K562 (cell line): ENCODE measurements around the gene OR11A1. TPM values are rescaled to one million over a fixed set of nuclear protein-coding genes. Genes with fewer than 3 reads are reported as not detected.

Source experiments
- ATAC-seq: fragments of 200-7000 bp; cut with Tn5 transposase; 3 replicates; pipeline ENCODE4 v1.9.1; 2020; ENCODE audit warnings: moderate library complexity
- BruUV-seq: library from RNA; stranded (reverse); fragments of 400-500 nt; replicated peaks from 2 replicates; lab custom pipeline; 2021; lab: Mats Ljungman, UMichigan
- CTCF ChIA-PET: fragments of 300-600 bp; formaldehyde crosslinking; extraction: SDS; loops from one replicate; lab custom pipeline; 2021; ENCODE audit warnings: low intra/inter-chr PET ratio; lab: Yijun Ruan, JAX
- POLR2A ChIA-PET: fragments of 300-600, 350-650 bp; sonication (Branson Sonifier 250); formaldehyde crosslinking; extraction: SDS; loops from one replicate; lab custom pipeline; 2021; ENCODE audit warnings: antibody characterized with exemption, inconsistent platforms; lab: Yijun Ruan, JAX
- DNase-seq, 4 experiments: peaks; one replicate each; pipeline versions ENCODE4 v3.0.0 to v3.0.0-alpha.2; 2011 to 2018; ENCODE audit warnings: low spot score in 3 of 4, mixed read lengths in 3 of 4; ENCODE audit errors: extremely low read depth in 1 of 4
- FAIRE-seq: peaks from 2 replicates; lab custom pipeline; 2011; peaks lifted over from hg19 to GRCh38; lab: Jason Lieb, UNC
- H2AFZ ChIP-seq: 2 replicates; pipeline ENCODE4 v1.6.0; 2011; ENCODE audit warnings: low read depth, low read length, control low read depth, inconsistent platforms
- H3K27ac ChIP-seq: fragments of 200-600 bp; 3 replicates; pipeline ENCODE4 v1.8.0; 2011; ENCODE audit warnings: low read depth, mild to moderate bottlenecking, control low read depth, inconsistent platforms, low read length, moderate library complexity, mixed read lengths; ENCODE audit errors: extremely low read depth
- H3K27me3 ChIP-seq, 2 experiments: fragments of 300-600 bp in 1 of 2; 2 replicates in 1 of 2; 3 replicates in 1 of 2; pipeline versions ENCODE4 v1.6.0 to v1.8.0; 2011; ENCODE audit warnings: inconsistent platforms in 2 of 2, low read length in 2 of 2, mild to moderate bottlenecking in 1 of 2, mixed read lengths in 1 of 2, moderate library complexity in 1 of 2; ENCODE audit not compliant: control insufficient read depth in 2 of 2, insufficient read depth in 2 of 2
- H3K36me3 ChIP-seq: fragments of 300-600 bp; 3 replicates; pipeline ENCODE4 v1.8.0; 2011; ENCODE audit warnings: mild to moderate bottlenecking, low read length, inconsistent platforms; ENCODE audit not compliant: control insufficient read depth, insufficient read depth
- H3K4me1 ChIP-seq, 2 experiments: fragments of 200-600 bp in 1 of 2; replicated peaks in 1 of 2; 2 replicates in 1 of 2; 3 replicates in 1 of 2; pipeline versions ENCODE4 v1.5.1 to v1.8.0; 2011; ENCODE audit warnings: inconsistent platforms in 2 of 2, low read length in 2 of 2, mild to moderate bottlenecking in 1 of 2, mixed read lengths in 1 of 2, moderate library complexity in 1 of 2; ENCODE audit not compliant: control insufficient read depth in 2 of 2, insufficient read depth in 2 of 2
- H3K4me2 ChIP-seq: 2 replicates; pipeline ENCODE4 v1.6.1; 2011; ENCODE audit warnings: low read length, control low read depth, inconsistent platforms, mixed read lengths; ENCODE audit not compliant: insufficient read depth
- H3K4me3 ChIP-seq: fragments of 200-600 bp; sonication (generic), shearing (Covaris generic); 2 replicates; pipeline ENCODE4 v1.5.1; 2016; ENCODE audit warnings: control low read depth, inconsistent platforms
- H3K79me2 ChIP-seq: fragments of 200-600 bp; 3 replicates; pipeline ENCODE4 v1.8.0; 2011; ENCODE audit warnings: low read length, inconsistent platforms; ENCODE audit not compliant: control insufficient read depth, insufficient read depth
- H3K9ac ChIP-seq, 2 experiments: 2 replicates each; pipeline versions ENCODE4 v1.6.0 to v1.6.1; 2011; ENCODE audit warnings: low read depth in 2 of 2, low read length in 2 of 2, control low read depth in 1 of 2, inconsistent platforms in 1 of 2, mild to moderate bottlenecking in 1 of 2, mixed read lengths in 1 of 2; ENCODE audit not compliant: insufficient read depth in 1 of 2
- H3K9me1 ChIP-seq: one replicate; pipeline ENCODE4 v1.6.0; 2011; ENCODE audit warnings: inconsistent platforms, mild to moderate bottlenecking, low read length, moderate library complexity; ENCODE audit not compliant: control insufficient read depth, insufficient read depth
- H3K9me3 ChIP-seq: replicated peaks from 2 replicates; pipeline ENCODE4 v1.5.1; 2011; ENCODE audit warnings: low read depth, low read length, inconsistent platforms; ENCODE audit not compliant: control insufficient read depth, insufficient read depth
- H4K20me1 ChIP-seq: replicated peaks from 2 replicates; pipeline ENCODE4 v1.6.1; 2011; ENCODE audit warnings: low read length, inconsistent platforms, mixed read lengths; ENCODE audit not compliant: control insufficient read depth, insufficient read depth
- C11orf30 ChIP-seq: fragments of 450-650 bp; IDR thresholded peaks from 2 replicates; pipeline ENCODE4 v1.6.1; 2016; ENCODE audit warnings: low read depth, mild to moderate bottlenecking
- CUX1 ChIP-seq: fragments of 200-800 bp; sonication (Bioruptor generic); IDR thresholded peaks from 2 replicates; pipeline ENCODE4 v1.6.1; 2016; ENCODE audit warnings: missing genetic modification characterization, missing compliant biosample characterization
- GABPB2 ChIP-seq: fragments of 250-450 bp; sonication (Bioruptor Pico); conservative IDR thresholded peaks from 2 replicates; pipeline ENCODE4 v1.5.1; 2021; ENCODE audit warnings: mild to moderate bottlenecking
- HMG20B ChIP-seq: fragments of 250-450 bp; sonication (Bioruptor Pico); IDR thresholded peaks from 2 replicates; pipeline ENCODE4 v1.5.0; 2021; ENCODE audit warnings: mild to moderate bottlenecking
- MAFG ChIP-seq: fragments of 450-650 bp; conservative IDR thresholded peaks from 2 replicates; pipeline ENCODE4 v1.6.1; 2016; ENCODE audit warnings: missing genetic modification characterization, missing compliant biosample characterization
- MITF ChIP-seq: IDR thresholded peaks from 2 replicates; pipeline ENCODE4 v1.6.1; 2014; ENCODE audit warnings: antibody characterized with exemption
- THRAP3 ChIP-seq: fragments of 450-650 bp; IDR thresholded peaks from 2 replicates; pipeline ENCODE4 v1.6.1; 2016; ENCODE audit warnings: mild to moderate bottlenecking, inconsistent platforms, borderline replicate concordance
- ZNF3 ChIP-seq: fragments of 250-450 bp; sonication (Bioruptor Pico); IDR thresholded peaks from 2 replicates; pipeline ENCODE4 v1.5.0; 2021; ENCODE audit warnings: mild to moderate bottlenecking, moderate library complexity
- ZNF316 ChIP-seq: fragments of 450-650 bp; IDR thresholded peaks from 2 replicates; pipeline ENCODE4 v1.6.1; 2016
- WGBS: fragments of 100-300 bp; shearing (Covaris generic); methylation state at CpG from one replicate; pipeline ENCODE4 v1.1.6; 2016; ENCODE audit warnings: low coverage, mixed read lengths; ENCODE audit not compliant: insufficient coverage; ENCODE audit errors: missing lambda C conversion rate; 5-methylcytosine and 5-hydroxymethylcytosine counted together
- in situ Hi-C: fragments of 300-500 bp; cut with MboI; formaldehyde crosslinking; loops from 4 replicates; pipeline ENCODE4 v1.15.0; 2018; ENCODE audit warnings: inconsistent platforms, mixed read lengths
- intact Hi-C: fragments of 100-400 bp; cut with micrococcal nuclease; formaldehyde crosslinking; loops from 2 replicates; pipeline ENCODE4 v1.14.2; 2022
- polyA plus RNA-seq, 8 experiments: library from polyadenylated mRNA; depleted of rRNA in 4 of 8; stranded (reverse) in 5 of 8; unstranded in 3 of 8; fragments of >200 nt; fragmentation: Nextera tagmentation in 2 of 8; fragmentation: Illumina TruSeq in 1 of 8; extraction: Ambion mirVana in 2 of 8; extraction: Trizol in 1 of 8; gene quantifications; 2 replicates each; pipeline versions ENCODE4 v1.2.1 to v1.2.3, GENCODE V29; 2011 to 2014; ENCODE audit warnings: inconsistent platforms in 1 of 8, missing spikeins in 1 of 8
- total RNA-seq, 7 experiments: library from RNA; depleted of rRNA in 6 of 7; stranded (reverse); fragments of >200 nt in 6 of 7; fragmentation: Illumina TruSeq in 2 of 7; extraction: Trizol in 2 of 7; gene quantifications; 2 replicates each; pipeline versions ENCODE4 v1.2.1 to v1.2.3, GENCODE V29; 2011 to 2021; ENCODE audit warnings: low replicate concordance in 1 of 7

Gene OR11A1
- total and polyA plus RNA-seq, 9 of the 15 experiments (the other 6 are each of a cell fraction or from before 2014, with no cell fraction given), result not detected

- Histone ChIP-seq H3K4me3 (no peak overlapping the region), H3K27me3 (no peaks in the 10 kb centered on the region), H3K79me2 (no peaks in the 10 kb centered on the region), H3K36me3 (no peaks in the 10 kb centered on the region), H3K4me2 (no peak overlapping the region), H3K27ac (no peak overlapping the region), H3K9me1 (no peaks in the 10 kb centered on the region), H3K9ac (no peak overlapping the region), H3K9me3 (no peaks in the 10 kb centered on the region), H4K20me1 (no peaks in the 10 kb centered on the region), H3K4me1 (no peaks in the 10 kb centered on the region), H2AFZ (no peak overlapping the region)
- FAIRE-seq (no peak), ATAC-seq (no peak), DNase-seq (no peak)
- no peak; the same call in 1 of the 2 replicates for TF ChIP-seq MAFG (tag)
- TF ChIP-seq THRAP3, result no peak
- TF ChIP-seq HMG20B (CRISPR knock-in tag), result no peak
- peak; percentile 58 for TF ChIP-seq ZNF316
- TF ChIP-seq CUX1 (CRISPR knock-in tag), result no peak
- TF ChIP-seq C11orf30, result peak; percentile 26; the same call in 1 of the 2 replicates
- TF ChIP-seq GABPB2 (CRISPR knock-in tag), result no peak
- TF ChIP-seq MITF, result no peak
- TF ChIP-seq ZNF3 (CRISPR knock-in tag), result no peak
- no TSS peak for BruUV-seq
- in situ Hi-C loops (no loop called here), intact Hi-C loops (no loop called here)
- CTCF ChIA-PET, result no interaction called here
- POLR2A ChIA-PET, result no interaction called here
- WGBS, result 0% methylated on average over 1 of the region's 1 CpG
Measured at GRCh38 chr6:29403801-29404200, 53.1 kb downstream of the OR11A1 start.
